Liver (tissue), 3 donors: ENCODE data around the gene CNNM1.

Experiments used
- ATF3 ChIP-seq: IDR thresholded peaks from 2 replicates; pipeline ENCODE4 v1.6.1; 2016; ENCODE audit warnings: antibody characterized with exemption
- GABPA ChIP-seq, 2 donors: IDR thresholded peaks in 1 of 2; conservative IDR thresholded peaks in 1 of 2; 2 replicates each; pipeline ENCODE4 v1.6.1; 2016; ENCODE audit warnings: antibody characterized with exemption in 2 of 2, mild to moderate bottlenecking in 1 of 2, moderate library complexity in 1 of 2
- HNF4G ChIP-seq: IDR thresholded peaks from 2 replicates; pipeline ENCODE4 v1.6.1; 2016; ENCODE audit warnings: antibody characterized with exemption
- JUND ChIP-seq, 2 donors: IDR thresholded peaks; 2 replicates each; pipeline ENCODE4 v1.6.1; 2016; ENCODE audit warnings: antibody characterized with exemption in 2 of 2
- MAX ChIP-seq: IDR thresholded peaks from 2 replicates; pipeline ENCODE4 v1.6.1; 2016; ENCODE audit warnings: antibody characterized with exemption
- NR2F2 ChIP-seq: IDR thresholded peaks from 2 replicates; pipeline ENCODE4 v1.6.1; 2016; ENCODE audit warnings: antibody characterized with exemption
- RAD21 ChIP-seq, 2 donors: IDR thresholded peaks; 2 replicates each; pipeline ENCODE4 v1.6.1; 2016; ENCODE audit warnings: antibody characterized with exemption in 2 of 2, mild to moderate bottlenecking in 2 of 2
- RXRA ChIP-seq, 2 donors: IDR thresholded peaks; 2 replicates each; pipeline ENCODE4 v1.6.1; 2017 to 2018; ENCODE audit warnings: antibody characterized with exemption in 2 of 2, mild to moderate bottlenecking in 1 of 2
- SP1 ChIP-seq: IDR thresholded peaks from 2 replicates; pipeline ENCODE4 v1.6.1; 2018; ENCODE audit warnings: antibody characterized with exemption, mild to moderate bottlenecking
- TAF1 ChIP-seq: conservative IDR thresholded peaks from 2 replicates; pipeline ENCODE4 v1.6.1; 2016; ENCODE audit warnings: antibody characterized with exemption, mild to moderate bottlenecking
- TF ChIP-seq, protein P1 (sequence below): fragments of 150-350 bp; IDR thresholded peaks from 2 replicates; pipeline ENCODE4 v1.5.1; 2017; ENCODE audit warnings: improper control_type of control experiment, low read depth, low read length; ENCODE audit not compliant: missing input control
- TF ChIP-seq, protein P2 (sequence below): IDR thresholded peaks from 2 replicates; pipeline ENCODE4 v1.6.1; 2016; ENCODE audit warnings: antibody characterized with exemption
- TF ChIP-seq, protein P3 (sequence below): IDR thresholded peaks from 2 replicates; pipeline ENCODE4 v1.6.1; 2016; ENCODE audit warnings: antibody characterized with exemption, mild to moderate bottlenecking
- donor health status: healthy.
- donor health status: healthy.

DNA sequence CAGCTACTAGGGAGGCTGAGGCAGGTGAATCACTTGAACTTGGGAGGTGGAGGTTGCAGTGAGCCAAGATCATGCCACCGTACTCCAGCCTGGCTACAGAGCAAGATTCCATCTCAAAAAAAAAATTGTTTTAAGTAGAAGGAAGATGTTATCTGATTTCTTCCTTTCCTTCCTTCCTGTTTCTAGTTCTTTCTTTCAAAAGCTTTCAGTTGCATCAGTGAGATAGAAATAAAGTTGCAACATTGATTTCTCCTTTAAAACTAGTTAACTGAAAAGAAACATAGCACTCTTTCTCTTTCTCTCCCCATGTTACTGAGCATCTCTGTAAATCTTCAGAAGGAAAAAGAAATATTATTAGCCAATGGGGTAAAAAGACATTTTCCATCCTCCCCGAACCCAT lies 37.5 kb downstream of the CNNM1 start:
- TF ChIP-seq, protein P1, sequence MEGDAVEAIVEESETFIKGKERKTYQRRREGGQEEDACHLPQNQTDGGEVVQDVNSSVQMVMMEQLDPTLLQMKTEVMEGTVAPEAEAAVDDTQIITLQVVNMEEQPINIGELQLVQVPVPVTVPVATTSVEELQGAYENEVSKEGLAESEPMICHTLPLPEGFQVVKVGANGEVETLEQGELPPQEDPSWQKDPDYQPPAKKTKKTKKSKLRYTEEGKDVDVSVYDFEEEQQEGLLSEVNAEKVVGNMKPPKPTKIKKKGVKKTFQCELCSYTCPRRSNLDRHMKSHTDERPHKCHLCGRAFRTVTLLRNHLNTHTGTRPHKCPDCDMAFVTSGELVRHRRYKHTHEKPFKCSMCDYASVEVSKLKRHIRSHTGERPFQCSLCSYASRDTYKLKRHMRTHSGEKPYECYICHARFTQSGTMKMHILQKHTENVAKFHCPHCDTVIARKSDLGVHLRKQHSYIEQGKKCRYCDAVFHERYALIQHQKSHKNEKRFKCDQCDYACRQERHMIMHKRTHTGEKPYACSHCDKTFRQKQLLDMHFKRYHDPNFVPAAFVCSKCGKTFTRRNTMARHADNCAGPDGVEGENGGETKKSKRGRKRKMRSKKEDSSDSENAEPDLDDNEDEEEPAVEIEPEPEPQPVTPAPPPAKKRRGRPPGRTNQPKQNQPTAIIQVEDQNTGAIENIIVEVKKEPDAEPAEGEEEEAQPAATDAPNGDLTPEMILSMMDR, result no peak
- TF ChIP-seq JUND (IDR thresholded peaks at IDR 0.05) (no peak), MAX (no peak), RXRA (IDR thresholded peaks at IDR 0.05) (no peak), ATF3 (no peak), NR2F2 (no peak), RAD21 (IDR thresholded peaks at IDR 0.05) (no peak), SP1 (no peak), GABPA (IDR thresholded peaks at IDR 0.05 in 1 of 2, conservative IDR thresholded peaks at IDR 0.05 in 1 of 2) (no peak), TAF1 (no peak), HNF4G (no peak)
- TF ChIP-seq, protein P2, sequence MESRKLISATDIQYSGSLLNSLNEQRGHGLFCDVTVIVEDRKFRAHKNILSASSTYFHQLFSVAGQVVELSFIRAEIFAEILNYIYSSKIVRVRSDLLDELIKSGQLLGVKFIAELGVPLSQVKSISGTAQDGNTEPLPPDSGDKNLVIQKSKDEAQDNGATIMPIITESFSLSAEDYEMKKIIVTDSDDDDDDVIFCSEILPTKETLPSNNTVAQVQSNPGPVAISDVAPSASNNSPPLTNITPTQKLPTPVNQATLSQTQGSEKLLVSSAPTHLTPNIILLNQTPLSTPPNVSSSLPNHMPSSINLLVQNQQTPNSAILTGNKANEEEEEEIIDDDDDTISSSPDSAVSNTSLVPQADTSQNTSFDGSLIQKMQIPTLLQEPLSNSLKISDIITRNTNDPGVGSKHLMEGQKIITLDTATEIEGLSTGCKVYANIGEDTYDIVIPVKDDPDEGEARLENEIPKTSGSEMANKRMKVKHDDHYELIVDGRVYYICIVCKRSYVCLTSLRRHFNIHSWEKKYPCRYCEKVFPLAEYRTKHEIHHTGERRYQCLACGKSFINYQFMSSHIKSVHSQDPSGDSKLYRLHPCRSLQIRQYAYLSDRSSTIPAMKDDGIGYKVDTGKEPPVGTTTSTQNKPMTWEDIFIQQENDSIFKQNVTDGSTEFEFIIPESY, result no peak
- TF ChIP-seq, protein P3, sequence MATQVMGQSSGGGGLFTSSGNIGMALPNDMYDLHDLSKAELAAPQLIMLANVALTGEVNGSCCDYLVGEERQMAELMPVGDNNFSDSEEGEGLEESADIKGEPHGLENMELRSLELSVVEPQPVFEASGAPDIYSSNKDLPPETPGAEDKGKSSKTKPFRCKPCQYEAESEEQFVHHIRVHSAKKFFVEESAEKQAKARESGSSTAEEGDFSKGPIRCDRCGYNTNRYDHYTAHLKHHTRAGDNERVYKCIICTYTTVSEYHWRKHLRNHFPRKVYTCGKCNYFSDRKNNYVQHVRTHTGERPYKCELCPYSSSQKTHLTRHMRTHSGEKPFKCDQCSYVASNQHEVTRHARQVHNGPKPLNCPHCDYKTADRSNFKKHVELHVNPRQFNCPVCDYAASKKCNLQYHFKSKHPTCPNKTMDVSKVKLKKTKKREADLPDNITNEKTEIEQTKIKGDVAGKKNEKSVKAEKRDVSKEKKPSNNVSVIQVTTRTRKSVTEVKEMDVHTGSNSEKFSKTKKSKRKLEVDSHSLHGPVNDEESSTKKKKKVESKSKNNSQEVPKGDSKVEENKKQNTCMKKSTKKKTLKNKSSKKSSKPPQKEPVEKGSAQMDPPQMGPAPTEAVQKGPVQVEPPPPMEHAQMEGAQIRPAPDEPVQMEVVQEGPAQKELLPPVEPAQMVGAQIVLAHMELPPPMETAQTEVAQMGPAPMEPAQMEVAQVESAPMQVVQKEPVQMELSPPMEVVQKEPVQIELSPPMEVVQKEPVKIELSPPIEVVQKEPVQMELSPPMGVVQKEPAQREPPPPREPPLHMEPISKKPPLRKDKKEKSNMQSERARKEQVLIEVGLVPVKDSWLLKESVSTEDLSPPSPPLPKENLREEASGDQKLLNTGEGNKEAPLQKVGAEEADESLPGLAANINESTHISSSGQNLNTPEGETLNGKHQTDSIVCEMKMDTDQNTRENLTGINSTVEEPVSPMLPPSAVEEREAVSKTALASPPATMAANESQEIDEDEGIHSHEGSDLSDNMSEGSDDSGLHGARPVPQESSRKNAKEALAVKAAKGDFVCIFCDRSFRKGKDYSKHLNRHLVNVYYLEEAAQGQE, result no peak
